GM18951 (cell line): ENCODE measurements around the gene CEP152.
"Not testable (repeated sequence)": the region's sequence is repeated elsewhere in the genome, so short reads cannot be mapped to it uniquely, and the experiment has no call there.

Source experiments
- POLR2A ChIP-seq: IDR thresholded peaks from 4 replicates; pipeline ENCODE4 v1.6.1; 2011; ENCODE audit warnings: mild to moderate bottlenecking; ENCODE audit not compliant: insufficient read length, insufficient read depth; ENCODE audit errors: extremely low read depth
- in situ Hi-C: fragments of 300-500 bp; cut with MboI; formaldehyde crosslinking; loops from one replicate; pipeline ENCODE4 v1.12.0; 2022; ENCODE audit warnings: low sequenced_read_pairs, mixed read lengths, inconsistent platforms; ENCODE audit not compliant: unreplicated experiment

Gene CEP152

DNA sequence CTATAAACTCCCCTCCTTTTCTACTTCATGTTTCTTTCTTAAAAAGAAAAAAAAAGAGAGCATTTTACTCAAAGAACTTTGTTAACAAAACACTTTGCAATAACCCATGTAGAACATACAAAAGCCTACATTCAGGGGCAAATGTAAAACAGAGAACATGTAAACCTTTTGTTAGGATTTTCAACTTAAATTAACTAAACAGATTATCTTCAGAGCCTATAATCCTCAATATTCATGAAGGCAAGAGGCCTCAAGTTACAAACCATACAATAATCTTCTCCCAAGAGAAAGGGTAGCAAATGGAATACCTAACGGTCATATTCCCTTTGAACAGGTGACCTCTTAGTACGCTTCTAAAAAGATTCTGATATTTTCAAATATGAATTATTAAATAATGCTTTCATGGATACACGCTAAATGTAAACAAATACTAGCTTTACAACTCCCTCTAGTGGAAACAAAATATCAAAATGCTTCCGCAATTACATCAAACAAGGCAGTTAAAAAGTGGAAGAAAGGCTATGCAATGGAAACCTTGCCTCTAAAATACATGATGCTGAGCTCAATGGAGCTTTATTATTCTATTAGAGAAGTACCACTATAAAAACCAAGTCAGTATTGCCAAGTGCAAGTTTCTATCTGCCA lies 9.9 kb downstream of the CEP152 start:
- in situ Hi-C loops = loop anchor here (25.0 kb wide), 1 partner anchor 439 kb away; no protein-coding TSS in a partner anchor

DNA sequence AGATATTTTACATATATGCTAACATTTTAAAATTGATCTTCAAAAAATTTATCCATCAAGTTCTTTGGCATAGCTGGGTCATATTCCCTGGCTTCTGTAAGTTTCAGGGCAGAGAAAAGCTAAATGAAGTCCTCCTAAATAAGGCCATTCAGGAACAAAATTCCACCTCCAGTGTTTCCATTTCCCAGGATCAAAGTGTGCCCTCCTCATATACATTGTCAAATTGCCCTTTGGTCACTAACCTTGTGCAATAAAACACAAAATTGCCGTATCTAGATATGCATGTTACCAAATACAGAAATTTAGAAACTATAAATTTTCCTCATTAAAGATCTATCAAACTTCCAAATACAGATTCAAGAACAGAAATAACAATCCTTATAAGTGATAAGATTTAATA lies 10.6 kb downstream of the CEP152 start:
- in situ Hi-C loops = loop anchor here (25.0 kb wide), 1 partner anchor 438 kb away; no protein-coding TSS in a partner anchor
- no peak for TF ChIP-seq POLR2A

More for the DNA sequence above, 9.9 kb downstream of the CEP152 start:
- TF ChIP-seq POLR2A = no peak

DNA sequence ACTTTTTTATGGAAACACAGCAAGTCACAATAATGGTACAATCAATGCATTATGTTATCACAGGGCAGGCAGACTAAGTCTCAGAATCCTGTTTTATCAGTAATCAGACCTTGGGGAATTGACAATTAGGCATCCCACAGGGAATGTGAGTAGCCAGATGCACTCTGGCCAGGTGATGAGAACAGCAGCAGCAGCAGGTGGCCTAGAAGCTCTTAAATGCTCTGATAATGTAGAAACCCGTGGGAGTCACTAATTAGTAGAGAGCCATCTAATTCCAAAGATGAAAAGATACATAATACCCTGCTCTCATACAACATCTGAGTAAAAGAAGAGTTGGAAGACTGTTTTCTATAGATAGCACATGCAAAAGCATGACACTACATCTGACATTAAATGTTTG lies 12.6 kb downstream of the CEP152 start:
- in situ Hi-C loops = no loop called here
- no peak for TF ChIP-seq POLR2A

DNA sequence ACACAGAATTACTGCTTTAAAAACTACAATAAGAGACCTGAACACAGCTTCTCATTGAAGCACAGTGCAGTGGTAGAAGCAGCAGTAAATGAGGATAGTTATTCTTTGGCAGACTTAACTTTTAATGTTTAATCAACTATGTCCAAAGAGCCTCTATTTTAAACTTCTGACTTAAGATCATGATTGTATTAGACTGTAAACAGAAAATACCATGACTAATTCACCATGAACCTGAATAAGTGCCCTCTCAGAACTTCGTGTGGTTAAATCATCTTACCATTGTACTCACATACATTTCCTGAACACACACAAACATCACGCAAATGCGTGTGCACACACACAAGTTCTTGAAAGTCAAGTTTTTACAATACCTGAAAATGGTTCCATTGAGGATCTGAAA lies 13.9 kb downstream of the CEP152 start:
- no peak for TF ChIP-seq POLR2A
- in situ Hi-C loops = no loop called here

DNA sequence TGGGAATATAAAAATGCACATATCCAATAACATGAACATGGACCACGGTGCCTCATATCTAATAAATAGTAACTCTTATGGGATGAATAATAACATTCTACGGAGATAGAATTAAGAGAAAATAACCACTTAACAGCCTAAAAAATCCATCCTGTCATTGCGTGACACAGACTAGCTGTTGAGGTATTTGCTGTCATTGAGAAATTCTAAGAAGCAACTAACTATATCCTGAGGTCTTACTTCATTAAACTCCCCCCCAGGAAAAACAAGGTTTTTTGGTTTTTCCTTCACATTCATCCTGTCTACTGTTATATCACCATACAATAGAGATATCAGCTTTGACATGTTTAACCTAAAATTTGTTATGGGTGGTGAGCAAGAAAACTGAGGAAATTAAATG lies 14.3 kb downstream of the CEP152 start:
- TF ChIP-seq POLR2A = no peak
- in situ Hi-C loops = no loop called here

DNA sequence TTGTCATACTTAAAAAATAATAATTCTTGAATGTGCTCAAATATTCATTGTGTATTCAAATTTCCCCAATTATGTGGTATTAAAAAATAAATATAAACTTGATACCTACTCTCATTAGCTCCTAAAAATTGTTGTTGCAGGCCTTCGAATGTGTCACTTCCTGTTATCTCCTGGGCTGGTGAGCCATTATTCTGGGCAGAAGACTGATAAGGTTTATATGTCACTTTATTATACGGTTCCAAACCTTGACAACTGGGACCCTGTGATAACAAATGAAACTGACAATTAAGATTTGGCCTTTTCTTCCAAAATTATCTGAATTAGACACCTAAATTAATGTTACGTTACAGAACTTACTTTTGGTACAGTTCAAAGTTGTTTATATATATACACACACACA lies 15.0 kb downstream of the CEP152 start:
- in situ Hi-C loops = no loop called here
- TF ChIP-seq POLR2A = no peak

DNA sequence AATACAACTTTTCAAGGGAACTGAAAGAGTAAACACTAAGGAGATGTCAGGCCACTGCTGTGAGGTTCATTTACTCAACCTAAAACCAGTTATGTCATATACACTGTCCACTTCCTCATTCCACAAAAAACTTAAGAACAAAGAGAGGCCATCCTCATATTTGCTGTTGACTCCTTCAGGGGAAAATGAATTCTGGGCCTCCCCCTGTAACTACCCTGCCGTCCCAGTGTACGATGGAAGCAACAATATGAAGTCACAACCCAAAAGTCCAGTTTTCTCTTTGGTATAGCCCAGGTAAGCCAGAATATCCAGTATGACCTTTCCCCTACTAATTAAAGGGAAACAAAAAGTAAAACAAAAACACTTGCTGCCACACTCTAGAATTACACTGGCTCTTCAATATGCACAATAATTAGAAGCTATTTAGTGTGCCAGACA lies 16.2 kb downstream of the CEP152 start:
- TF ChIP-seq POLR2A = no peak
- in situ Hi-C loops = no loop called here

DNA sequence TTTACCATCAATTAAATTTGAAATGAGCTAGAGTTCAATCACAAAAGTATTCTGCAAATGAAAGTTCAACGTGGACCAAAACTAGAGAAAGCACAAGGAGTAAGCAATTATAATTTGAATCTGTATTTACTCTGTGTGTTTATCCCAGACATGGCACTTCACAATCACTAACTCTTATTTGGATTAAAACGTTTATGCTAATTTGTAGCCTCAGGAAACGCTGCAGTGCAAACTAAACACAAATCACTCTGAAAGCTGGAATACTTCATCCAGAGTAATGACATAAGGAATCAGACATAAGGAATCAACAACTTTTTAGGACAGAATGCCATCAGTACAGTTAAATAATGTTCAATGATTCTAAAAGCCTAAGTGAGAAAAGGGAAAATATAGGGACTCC lies 18.5 kb downstream of the CEP152 start:
- in situ Hi-C loops = no loop called here
- no peak for TF ChIP-seq POLR2A

DNA sequence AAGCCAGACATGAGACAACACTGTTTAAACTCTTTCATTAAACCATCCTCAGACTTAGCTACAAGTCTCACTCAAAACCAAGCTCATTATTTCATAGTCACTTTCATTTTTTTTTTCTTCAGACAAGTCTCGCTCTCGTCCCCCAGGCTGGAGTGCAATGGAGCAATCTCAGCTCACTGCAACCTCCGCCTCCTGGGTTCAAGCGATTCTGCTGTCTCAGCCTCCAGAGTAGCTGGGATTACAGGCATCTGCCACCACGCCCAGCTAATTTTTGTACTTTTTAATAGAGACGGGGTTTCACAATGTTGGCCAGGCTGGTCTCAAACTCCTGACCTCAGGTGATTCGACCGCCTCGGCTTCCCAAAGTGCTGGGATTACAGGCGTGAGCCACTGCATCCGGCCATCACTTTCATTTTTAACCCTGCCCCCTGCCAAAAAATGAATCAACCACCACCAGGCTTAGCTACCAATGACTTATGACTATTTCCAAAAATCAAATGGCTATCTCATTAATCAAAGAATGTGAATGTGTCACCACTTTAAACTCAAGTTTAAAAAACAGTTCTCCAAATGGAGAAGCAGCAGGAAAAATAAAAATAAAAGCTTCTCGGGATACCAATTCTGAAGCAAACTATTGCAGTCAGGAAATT lies 20.3 kb downstream of the CEP152 start:
- in situ Hi-C loops = not testable (repeated sequence)

DNA sequence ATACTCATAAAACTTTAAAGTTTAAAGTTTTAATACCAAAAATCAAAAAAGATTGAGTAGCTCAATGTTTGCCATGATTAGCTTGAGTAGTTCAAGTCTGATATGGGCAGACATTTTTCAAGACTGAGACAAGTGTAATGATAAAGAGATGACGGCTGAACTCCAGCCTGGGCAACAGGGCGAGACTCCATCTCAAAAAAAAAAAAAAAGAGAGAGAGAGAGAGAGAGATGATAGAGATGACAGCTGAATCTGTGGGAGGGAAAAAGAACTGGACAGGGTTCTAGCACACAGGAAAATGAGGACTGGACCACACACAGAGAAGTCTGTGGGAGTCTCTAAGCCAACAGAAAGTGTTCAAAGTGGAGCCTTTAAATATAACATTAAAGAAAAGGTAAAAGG lies 25.2 kb downstream of the CEP152 start:
- in situ Hi-C loops = no loop called here
- TF ChIP-seq POLR2A = no peak

DNA sequence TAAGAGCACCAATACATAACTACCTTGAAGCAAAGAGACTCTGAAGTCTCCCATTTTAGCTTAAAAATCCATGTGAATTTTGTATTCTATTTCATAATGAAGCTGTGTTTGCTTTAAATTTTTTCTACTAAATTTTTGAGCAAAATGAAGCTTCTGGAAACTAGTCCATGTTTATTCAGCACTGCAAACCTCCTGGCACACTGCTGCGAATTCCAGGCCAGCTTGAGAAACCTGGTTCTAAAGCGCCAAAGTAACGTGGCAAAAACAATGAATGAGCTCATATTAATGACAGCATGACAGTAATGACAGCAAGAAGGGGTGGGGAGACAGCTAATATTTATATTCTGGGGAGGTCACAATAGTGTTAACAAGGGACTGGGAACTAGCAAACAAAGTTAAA lies 25.7 kb downstream of the CEP152 start:
- in situ Hi-C loops = no loop called here
- no peak for TF ChIP-seq POLR2A

DNA sequence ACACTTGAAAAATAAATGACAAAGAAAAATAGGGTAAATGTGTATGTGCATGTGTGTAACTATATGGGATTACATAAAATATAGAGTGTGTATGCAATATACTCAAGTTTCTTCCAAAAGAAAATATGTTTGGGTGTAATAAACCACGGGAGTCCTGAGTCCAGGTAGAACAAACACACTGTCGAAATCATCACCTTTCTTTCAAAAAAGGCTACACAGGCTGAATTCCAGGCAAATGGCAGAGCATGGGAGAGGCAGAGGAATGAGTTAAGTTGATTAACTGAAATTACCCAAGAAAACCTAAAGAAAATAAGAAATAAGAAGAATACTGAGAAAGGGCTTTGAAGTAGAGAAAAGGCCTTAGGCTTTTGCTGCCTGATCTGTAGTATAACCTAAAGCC lies 26.1 kb downstream of the CEP152 start:
- in situ Hi-C loops = no loop called here
- no peak for TF ChIP-seq POLR2A

DNA sequence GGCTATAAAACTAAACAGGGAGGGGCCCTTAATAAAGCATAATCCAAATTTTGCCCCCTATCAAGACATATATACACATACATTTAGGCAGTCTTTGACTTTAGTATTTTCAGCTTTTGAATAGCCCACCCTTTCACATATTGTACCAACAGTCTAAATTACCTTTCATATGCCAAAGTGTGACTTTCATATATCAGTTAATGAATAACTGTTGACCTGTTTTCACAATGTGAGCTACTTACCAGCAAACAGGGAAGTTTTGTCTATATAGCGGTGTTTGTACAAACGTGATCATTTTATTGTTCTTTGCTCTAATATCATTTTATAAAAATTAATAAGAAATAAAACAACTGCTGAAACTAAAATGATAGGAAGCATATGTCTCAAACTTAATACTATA lies 28.0 kb downstream of the CEP152 start:
- in situ Hi-C loops = no loop called here
- TF ChIP-seq POLR2A = no peak

DNA sequence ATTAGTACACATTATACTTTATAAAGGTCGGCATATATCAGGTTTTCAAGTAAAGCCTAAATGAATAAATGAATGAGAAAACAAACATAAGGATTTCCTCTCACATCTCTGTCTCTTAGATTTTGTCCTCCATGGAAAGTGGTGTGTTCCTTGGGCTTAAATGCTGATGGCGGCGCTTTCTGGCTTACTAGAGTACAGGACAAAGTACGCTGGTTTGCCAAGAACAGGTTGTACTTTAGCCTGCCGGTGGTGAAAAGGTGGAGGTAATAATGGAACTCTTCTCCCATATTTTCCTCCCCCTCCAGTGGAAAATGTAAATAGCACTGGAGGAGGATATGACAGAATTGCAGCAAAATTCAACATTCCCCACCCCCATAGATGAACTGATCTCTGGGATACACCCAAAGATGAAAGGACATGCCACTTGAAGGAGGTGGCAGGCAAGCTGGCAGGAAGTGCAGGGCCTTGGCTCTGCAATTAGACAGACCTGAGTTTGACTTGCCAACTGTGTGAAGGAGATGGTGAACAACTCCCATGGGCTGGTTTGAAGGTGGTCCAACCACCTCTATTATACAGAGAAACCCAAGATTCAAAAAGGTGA lies 29.3 kb downstream of the CEP152 start:
- in situ Hi-C loops = no loop called here

More for the DNA sequence above, 29.3 kb downstream of the CEP152 start:
- TF ChIP-seq POLR2A = no peak
